GM12864 (cell line): ENCODE measurements around the gene LMBR1L.

ENCODE experiments used
- DNase-seq: peaks from one replicate; pipeline ENCODE4 v3.0.0-alpha.2; 2011; ENCODE audit warnings: low read depth
- H3K4me3 ChIP-seq: 2 replicates; pipeline ENCODE4 v1.5.1; 2011; ENCODE audit warnings: mild to moderate bottlenecking, low read depth, low read length, control low read depth
- TF ChIP-seq, protein P1 (sequence below): IDR thresholded peaks from 2 replicates; pipeline ENCODE4 v1.5.1; 2011; ENCODE audit warnings: low read depth, mild to moderate bottlenecking, moderate library complexity, low read length, control low read depth, inconsistent platforms; ENCODE audit errors: missing control alignments

Gene LMBR1L

DNA sequence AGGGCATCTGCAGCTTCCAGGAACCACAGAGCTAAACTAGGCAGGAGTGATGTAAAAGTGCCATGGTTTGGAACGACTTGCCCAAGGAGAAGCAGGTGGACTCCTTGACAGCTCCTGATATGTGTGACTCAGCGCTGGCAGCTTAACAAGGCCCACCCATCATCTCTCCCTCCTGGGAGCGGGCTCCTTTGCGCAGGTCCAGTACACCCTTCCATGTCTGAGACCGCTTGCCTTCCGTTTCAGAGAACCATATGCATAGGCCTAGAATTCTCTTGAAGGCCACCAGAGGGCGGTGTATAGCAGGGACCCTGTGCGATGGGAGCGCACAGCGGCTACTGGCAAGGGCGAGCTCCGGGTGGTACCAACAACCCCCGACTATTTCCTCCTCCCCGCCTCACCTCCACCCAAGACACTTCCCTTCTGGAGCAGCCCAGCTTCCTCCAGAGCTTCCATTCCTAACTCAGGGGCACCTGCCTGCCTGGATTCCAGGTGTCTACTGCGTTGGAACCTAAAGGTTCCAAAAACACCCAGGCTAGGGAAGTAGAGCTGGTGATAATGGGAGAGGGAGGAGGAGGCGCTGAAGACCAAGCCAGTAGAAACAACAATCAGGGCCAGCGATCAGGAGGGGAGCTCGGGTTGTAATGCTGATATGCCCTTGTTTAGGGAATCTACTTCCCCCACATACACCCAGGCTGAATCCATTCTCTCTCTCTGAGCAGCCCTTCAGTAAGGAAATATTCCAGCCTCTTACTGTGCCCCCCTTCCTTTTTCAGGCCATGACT lies 22.3 kb downstream of the LMBR1L start:
- TF ChIP-seq, protein P1, sequence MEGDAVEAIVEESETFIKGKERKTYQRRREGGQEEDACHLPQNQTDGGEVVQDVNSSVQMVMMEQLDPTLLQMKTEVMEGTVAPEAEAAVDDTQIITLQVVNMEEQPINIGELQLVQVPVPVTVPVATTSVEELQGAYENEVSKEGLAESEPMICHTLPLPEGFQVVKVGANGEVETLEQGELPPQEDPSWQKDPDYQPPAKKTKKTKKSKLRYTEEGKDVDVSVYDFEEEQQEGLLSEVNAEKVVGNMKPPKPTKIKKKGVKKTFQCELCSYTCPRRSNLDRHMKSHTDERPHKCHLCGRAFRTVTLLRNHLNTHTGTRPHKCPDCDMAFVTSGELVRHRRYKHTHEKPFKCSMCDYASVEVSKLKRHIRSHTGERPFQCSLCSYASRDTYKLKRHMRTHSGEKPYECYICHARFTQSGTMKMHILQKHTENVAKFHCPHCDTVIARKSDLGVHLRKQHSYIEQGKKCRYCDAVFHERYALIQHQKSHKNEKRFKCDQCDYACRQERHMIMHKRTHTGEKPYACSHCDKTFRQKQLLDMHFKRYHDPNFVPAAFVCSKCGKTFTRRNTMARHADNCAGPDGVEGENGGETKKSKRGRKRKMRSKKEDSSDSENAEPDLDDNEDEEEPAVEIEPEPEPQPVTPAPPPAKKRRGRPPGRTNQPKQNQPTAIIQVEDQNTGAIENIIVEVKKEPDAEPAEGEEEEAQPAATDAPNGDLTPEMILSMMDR, result peak; percentile 96
- no peak overlapping the region for H3K4me3 ChIP-seq
- peak; percentile 55 for DNase-seq

DNA sequence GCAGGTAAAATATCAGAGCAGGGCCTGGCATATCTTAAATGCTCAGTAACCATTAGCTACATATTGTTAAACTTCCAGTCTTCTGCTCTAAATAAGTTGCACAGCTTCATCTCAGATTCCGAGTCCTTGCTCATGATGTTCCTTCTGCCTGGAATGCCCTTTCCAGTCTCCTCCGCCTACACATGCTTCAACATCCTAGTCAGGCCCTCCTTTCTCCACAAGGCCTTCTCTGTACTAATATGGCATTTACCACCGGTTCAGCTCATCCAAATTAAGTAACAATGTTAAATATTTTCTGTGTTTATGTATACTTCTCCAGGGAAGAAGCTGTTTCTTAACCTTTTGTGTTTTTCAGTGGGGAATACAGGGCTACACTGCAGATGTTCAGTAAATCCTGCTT lies 24.5 kb downstream of the LMBR1L start:
- no peak for DNase-seq
- H3K4me3 ChIP-seq, result no peak overlapping the region
- TF ChIP-seq, protein P1, result no peak

DNA sequence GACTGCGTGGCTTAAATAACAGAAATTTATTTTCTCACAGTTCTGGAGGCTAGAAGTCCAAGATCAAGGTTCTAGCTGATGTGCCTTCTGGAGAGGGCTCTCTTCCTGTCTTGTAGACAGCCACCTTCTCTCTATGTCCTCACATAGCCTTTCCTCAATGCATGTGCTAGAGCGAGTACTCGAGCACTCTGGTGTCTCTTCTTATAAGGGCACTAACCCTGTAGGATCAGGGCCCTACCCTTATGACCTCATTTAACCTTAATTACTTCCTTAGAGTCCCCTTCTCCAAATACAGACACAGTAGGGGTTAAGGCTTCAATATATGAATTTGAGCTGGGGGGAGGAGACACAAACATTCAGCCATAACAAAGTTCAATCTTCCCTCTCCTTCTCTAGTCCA lies 26.2 kb downstream of the LMBR1L start:
- TF ChIP-seq, protein P1, result no peak
- no peak overlapping the region for H3K4me3 ChIP-seq
- no peak for DNase-seq

DNA sequence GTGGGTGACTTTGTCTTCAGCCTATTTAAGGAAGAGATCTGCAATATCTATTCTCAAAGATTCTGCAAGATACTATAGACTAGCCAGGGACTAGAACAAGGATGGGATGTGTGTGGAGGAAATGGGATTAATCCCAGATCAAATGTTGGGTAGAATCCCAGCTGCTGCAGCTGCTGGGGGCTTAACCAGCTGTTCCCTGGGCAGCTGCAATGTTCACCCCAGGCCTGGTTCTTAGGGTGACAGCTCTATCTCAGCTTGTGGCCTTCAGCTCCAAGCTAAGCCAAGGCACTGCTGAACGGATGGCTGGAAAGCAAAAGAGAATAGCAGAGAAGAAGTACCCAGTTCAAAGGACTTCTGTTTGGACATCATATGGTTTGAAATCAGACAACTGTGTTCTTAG lies 30.9 kb downstream of the LMBR1L start:
- TF ChIP-seq, protein P1, result no peak
- DNase-seq, result no peak
- H3K4me3 ChIP-seq, result no peak overlapping the region

DNA sequence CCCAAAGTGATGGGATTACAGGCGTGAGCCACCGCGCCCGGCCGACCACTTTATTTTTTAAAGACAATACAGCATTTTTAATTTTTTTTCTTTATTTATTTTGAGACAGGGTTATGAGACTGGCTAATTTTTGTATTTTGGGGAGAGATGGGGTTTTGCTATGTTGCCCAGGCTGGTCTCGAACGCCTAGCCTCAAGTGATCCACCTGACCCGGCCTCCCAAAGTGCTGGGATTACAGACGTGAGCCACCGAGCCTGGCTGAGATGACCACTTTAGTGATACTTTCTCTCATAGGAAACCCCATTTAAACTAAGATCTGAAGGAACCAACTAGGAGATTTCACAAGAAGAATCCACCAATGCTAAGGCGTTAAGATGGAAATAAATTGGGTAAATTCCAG lies 39.7 kb downstream of the LMBR1L start:
- no peak for DNase-seq

DNA sequence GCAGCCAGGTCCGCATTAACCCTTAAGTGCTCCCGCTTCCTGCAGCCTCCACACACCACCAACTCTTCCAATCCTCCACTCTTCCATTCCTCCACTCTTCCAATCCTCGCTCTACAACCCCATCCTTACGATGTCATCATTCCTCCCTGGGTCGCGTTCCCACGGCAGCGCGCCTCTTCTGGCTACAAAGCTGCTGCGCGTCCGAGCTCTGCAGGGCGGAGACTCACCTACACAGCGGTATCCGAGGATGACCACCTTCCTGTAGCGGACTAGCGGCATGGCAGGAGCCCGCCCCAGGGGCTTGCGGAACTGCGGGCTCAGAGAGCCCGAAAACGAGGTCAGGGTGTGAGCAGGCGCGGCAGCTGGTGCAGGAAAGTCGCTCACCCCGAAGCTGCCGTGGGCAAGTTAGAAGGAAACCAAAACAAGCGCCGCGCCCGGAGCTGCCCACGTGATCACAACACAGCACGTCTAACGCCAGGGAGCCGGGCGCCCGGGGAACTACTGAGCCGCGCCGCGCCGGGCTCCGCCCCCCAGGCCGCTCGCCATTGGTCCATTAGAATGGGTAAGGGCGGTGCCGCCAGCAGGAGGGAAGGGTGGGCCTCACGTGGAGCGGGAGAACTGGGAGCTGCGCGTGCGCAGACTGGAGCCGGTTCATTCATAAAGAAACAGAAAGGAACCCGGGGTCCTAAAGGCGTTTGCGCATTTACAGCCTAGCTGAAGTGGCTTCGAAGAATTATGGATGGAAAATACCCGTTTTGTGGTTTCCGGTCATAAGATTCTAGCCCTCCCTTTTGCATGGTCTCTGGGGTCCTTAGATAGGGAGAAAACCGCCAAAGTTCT lies 40.9 kb downstream of the LMBR1L start, which contains the start of gene RHEBL1:
TSS of gene RHEBL1 (minus strand) at position 473 of the 840 bp plus-strand sequence. CDS start at position 279, 194 bp downstream.
- peak; percentile 94 for DNase-seq
- TF ChIP-seq, protein P1, result peak; percentile 36
- H3K4me3 ChIP-seq, result peak within 1 kb of the TSS; percentile 85

More for the DNA sequence above, 39.7 kb downstream of the LMBR1L start:
- TF ChIP-seq, protein P1, result no peak
- no peak overlapping the region for H3K4me3 ChIP-seq
